OCI-LY3 (cell line): ENCODE measurements around the gene LRRC8E.

Experiments
- EZH2phosphoT487 ChIP-seq: fragments of 200-600 bp; shearing (Covaris generic); IDR thresholded peaks from 2 replicates; pipeline ENCODE4 v1.6.1; 2018; ENCODE audit warnings: antibody characterized with exemption, mixed run types, low read depth
- TF ChIP-seq, protein P1 (sequence below): fragments of 200-600, 300-600 bp; sonication (generic); IDR thresholded peaks from 2 replicates; pipeline ENCODE4 v1.5.1; 2014; ENCODE audit warnings: antibody characterized with exemption, low read length, low read depth

DNA sequence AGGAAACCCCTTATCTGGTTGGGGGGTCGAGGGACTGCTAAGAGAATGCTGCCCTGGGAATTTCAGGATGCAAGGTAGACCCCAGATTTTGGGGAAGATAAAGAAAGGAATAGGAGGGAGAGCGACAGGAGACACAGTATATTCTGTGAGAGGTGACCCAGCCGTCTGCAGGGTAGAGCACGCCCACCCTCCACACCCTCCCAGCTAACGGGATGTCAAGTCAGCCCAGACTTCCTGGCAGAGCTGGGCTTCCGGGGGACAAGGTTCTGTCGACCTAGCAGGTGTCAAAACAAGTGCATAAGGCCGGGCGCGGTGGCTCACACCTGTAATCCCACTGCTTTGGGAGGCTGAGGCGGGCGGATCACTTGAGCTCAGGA, 13.4 kb upstream of the LRRC8E start:
- TF ChIP-seq, protein P1, sequence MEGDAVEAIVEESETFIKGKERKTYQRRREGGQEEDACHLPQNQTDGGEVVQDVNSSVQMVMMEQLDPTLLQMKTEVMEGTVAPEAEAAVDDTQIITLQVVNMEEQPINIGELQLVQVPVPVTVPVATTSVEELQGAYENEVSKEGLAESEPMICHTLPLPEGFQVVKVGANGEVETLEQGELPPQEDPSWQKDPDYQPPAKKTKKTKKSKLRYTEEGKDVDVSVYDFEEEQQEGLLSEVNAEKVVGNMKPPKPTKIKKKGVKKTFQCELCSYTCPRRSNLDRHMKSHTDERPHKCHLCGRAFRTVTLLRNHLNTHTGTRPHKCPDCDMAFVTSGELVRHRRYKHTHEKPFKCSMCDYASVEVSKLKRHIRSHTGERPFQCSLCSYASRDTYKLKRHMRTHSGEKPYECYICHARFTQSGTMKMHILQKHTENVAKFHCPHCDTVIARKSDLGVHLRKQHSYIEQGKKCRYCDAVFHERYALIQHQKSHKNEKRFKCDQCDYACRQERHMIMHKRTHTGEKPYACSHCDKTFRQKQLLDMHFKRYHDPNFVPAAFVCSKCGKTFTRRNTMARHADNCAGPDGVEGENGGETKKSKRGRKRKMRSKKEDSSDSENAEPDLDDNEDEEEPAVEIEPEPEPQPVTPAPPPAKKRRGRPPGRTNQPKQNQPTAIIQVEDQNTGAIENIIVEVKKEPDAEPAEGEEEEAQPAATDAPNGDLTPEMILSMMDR = no peak
- TF ChIP-seq EZH2phosphoT487 = no peak
